Mucosa of rectum (tissue), 2 donors: ENCODE data around the gene GLUD1.
"Not testable (repeated sequence)": the region's sequence is repeated elsewhere in the genome, so short reads cannot be mapped to it uniquely, and the experiment has no call there.

Experiments
- H3K27ac ChIP-seq, 2 donors: one replicate each; pipeline ENCODE4 v1.7.0; 2013; ENCODE audit warnings: inconsistent platforms in 2 of 2, low read depth in 2 of 2, low read length in 2 of 2
- H3K27me3 ChIP-seq, 2 donors: one replicate each; pipeline ENCODE4 v1.7.0; 2013; ENCODE audit warnings: low read length in 2 of 2; ENCODE audit not compliant: control insufficient read depth in 2 of 2, insufficient read depth in 2 of 2
- H3K36me3 ChIP-seq, 2 donors: one replicate each; pipeline ENCODE4 v1.7.0; 2013; ENCODE audit warnings: low read length in 2 of 2; ENCODE audit not compliant: control insufficient read depth in 2 of 2, insufficient read depth in 2 of 2
- H3K4me1 ChIP-seq, 2 donors: one replicate each; pipeline ENCODE4 v1.7.0; 2013; ENCODE audit warnings: low read length in 2 of 2, mild to moderate bottlenecking in 1 of 2; ENCODE audit not compliant: control insufficient read depth in 2 of 2, insufficient read depth in 2 of 2
- H3K4me3 ChIP-seq, 2 donors: one replicate each; pipeline ENCODE4 v1.7.0; 2013; ENCODE audit warnings: low read length in 2 of 2
- H3K9ac ChIP-seq, 2 donors: one replicate each; pipeline ENCODE4 v1.7.0; 2013; ENCODE audit warnings: low read length in 2 of 2, low read depth in 1 of 2, mild to moderate bottlenecking in 1 of 2
- H3K9me3 ChIP-seq, 2 donors: one replicate each; pipeline ENCODE4 v1.7.0; 2013; ENCODE audit warnings: low read length in 2 of 2; ENCODE audit not compliant: control insufficient read depth in 2 of 2
- donor health status: healthy.
- donor health status: Normal muscosa, but diverticular disease.

The GLUD1 gene

GRCh38 chr10:87020056-87020455 lies 74.6 kb downstream of the GLUD1 start, which contains the start of gene FAM25A:
FAM25A (plus strand) TSS chr10:87020294; CDS start chr10:87020325, 31 bp downstream.
- not testable (repeated sequence) for H3K4me1 ChIP-seq, H3K9me3 ChIP-seq, H3K36me3 ChIP-seq, H3K27me3 ChIP-seq, H3K27ac ChIP-seq, H3K9ac ChIP-seq, H3K4me3 ChIP-seq

GRCh38 chr10:87019504-87019903 lies 75.1 kb downstream of the GLUD1 start:
- H3K9me3 ChIP-seq, H3K36me3 ChIP-seq, H3K27me3 ChIP-seq, H3K4me3 ChIP-seq, H3K27ac ChIP-seq, H3K4me1 ChIP-seq, H3K9ac ChIP-seq: not testable (repeated sequence)

GRCh38 chr10:87019066-87019465 lies 75.6 kb downstream of the GLUD1 start:
- H3K4me1 ChIP-seq, H3K27me3 ChIP-seq, H3K36me3 ChIP-seq, H3K4me3 ChIP-seq, H3K9me3 ChIP-seq, H3K9ac ChIP-seq, H3K27ac ChIP-seq: not testable (repeated sequence)

GRCh38 chr10:87018127-87018526 lies 76.5 kb downstream of the GLUD1 start:
- not testable (repeated sequence) for H3K4me3 ChIP-seq, H3K27ac ChIP-seq, H3K9ac ChIP-seq, H3K9me3 ChIP-seq, H3K4me1 ChIP-seq, H3K36me3 ChIP-seq, H3K27me3 ChIP-seq

- not testable (repeated sequence) for H3K27ac ChIP-seq, H3K9me3 ChIP-seq
These were observed 79.5 kb downstream of the GLUD1 start for GRCh38 chr10:87014986-87015716.

GRCh38 chr10:87013528-87013927 lies 81.1 kb downstream of the GLUD1 start:
- H3K4me3 ChIP-seq, H3K4me1 ChIP-seq, H3K9ac ChIP-seq, H3K9me3 ChIP-seq, H3K27me3 ChIP-seq, H3K36me3 ChIP-seq, H3K27ac ChIP-seq: not testable (repeated sequence)

More at GRCh38 chr10:87014986-87015716, 79.5 kb downstream of the GLUD1 start:
- not testable (repeated sequence) for H3K27me3 ChIP-seq, H3K4me1 ChIP-seq, H3K36me3 ChIP-seq, H3K9ac ChIP-seq, H3K4me3 ChIP-seq

- not testable (repeated sequence) for H3K27me3 ChIP-seq, H3K9ac ChIP-seq, H3K36me3 ChIP-seq, H3K4me1 ChIP-seq, H3K4me3 ChIP-seq, H3K9me3 ChIP-seq, H3K27ac ChIP-seq
These were observed 85.4 kb downstream of the GLUD1 start for GRCh38 chr10:87009134-87009696.

GRCh38 chr10:87008303-87008702 lies 86.3 kb downstream of the GLUD1 start:
- not testable (repeated sequence) for H3K9me3 ChIP-seq, H3K27ac ChIP-seq, H3K36me3 ChIP-seq, H3K4me1 ChIP-seq, H3K9ac ChIP-seq, H3K27me3 ChIP-seq, H3K4me3 ChIP-seq

- H3K4me3 ChIP-seq, H3K4me1 ChIP-seq, H3K27me3 ChIP-seq, H3K27ac ChIP-seq, H3K9ac ChIP-seq, H3K9me3 ChIP-seq, H3K36me3 ChIP-seq: not testable (repeated sequence)
These were observed 87.0 kb downstream of the GLUD1 start for GRCh38 chr10:87007674-87008073.

- not testable (repeated sequence) for H3K27me3 ChIP-seq, H3K27ac ChIP-seq, H3K4me1 ChIP-seq, H3K9ac ChIP-seq, H3K9me3 ChIP-seq, H3K36me3 ChIP-seq, H3K4me3 ChIP-seq
These were observed 87.5 kb downstream of the GLUD1 start for GRCh38 chr10:87007124-87007523.
